ENCODE results near the gene STX8. TPM values are rescaled to one million over a fixed set of nuclear protein-coding genes. Genes with fewer than 3 reads are reported as not detected.

STX8 gene
- total RNA-seq, 1 experiment from 2014 or later = 38.8 TPM

DNA sequence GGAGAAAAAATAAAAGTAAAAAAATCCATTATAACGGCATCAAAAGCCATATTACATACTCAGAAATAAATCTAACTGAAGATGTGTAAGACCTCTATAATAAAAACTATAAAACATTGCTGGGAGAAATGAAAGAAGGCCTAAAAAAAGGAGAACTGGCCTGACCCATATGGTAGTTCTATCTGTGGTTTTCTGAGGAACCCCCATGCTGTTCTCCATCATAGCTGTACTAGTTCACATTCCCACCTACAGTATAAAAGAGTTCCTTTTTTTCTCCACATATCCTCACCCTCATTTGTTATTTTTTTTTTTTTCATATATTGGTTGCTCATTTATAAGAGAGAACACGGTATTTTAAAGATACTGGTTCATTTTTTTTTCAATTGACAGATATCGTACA is 191.8 kb downstream of the STX8 start:
- CTCF ChIA-PET = no interaction called here
- intact Hi-C loops (cut with micrococcal nuclease) = no loop called here
- Histone ChIP-seq H3K4me2 (ENCODE audit: low read length) (no peak overlapping the region), H3K9me3 (ENCODE audit: control insufficient read depth in 1 of 2, insufficient read depth in 1 of 2, low read depth in 1 of 2, low read length in 2 of 2) (no peaks in the 10 kb centered on the region), H3K27ac (ENCODE audit: low read depth, low read length) (no peak overlapping the region), H3K9ac (ENCODE audit: low read length) (no peak overlapping the region), H3K4me1 (ENCODE audit: control insufficient read depth in 1 of 2, insufficient read depth in 2 of 2, low read length in 2 of 2) (no peaks in the 10 kb centered on the region), H3K9me2 (ENCODE audit: insufficient read depth) (no peaks in the 10 kb centered on the region), H3K27me3 (ENCODE audit: insufficient read depth, low read length) (no peaks in the 10 kb centered on the region), H2AFZ (ENCODE audit: low read depth, low read length, poor library complexity, severe bottlenecking) (no peak overlapping the region), H4K20me1 (ENCODE audit: insufficient read depth) (no peaks in the 10 kb centered on the region), H3K4me3 (replicated peaks in 1 of 2; ENCODE audit: low read depth in 1 of 2, low read length in 2 of 2) (no peak overlapping the region), H3K36me3 (ENCODE audit: control insufficient read depth in 1 of 2, insufficient read depth in 2 of 2, low read length in 2 of 2) (no peaks in the 10 kb centered on the region), H3K79me2 (ENCODE audit: insufficient read depth, low read length) (no peaks in the 10 kb centered on the region)
- TF ChIP-seq POLR2AphosphoS5 (IDR thresholded peaks at IDR 0.05; ENCODE audit: low read depth, low read length) (no peak), CEBPB (IDR thresholded peaks at IDR 0.05; ENCODE audit: low read depth) (no peak), ELF1 (IDR thresholded peaks at IDR 0.05; ENCODE audit: borderline replicate concordance, low read depth) (no peak), RAD21 (IDR thresholded peaks at IDR 0.05; ENCODE audit: low read depth) (no peak), YY1 (IDR thresholded peaks at IDR 0.05; ENCODE audit: extremely low read depth, insufficient replicate concordance, low read depth, low read length) (no peak), SRF (IDR thresholded peaks at IDR 0.05; ENCODE audit: low read depth) (no peak), FOSL1 (IDR thresholded peaks at IDR 0.05; ENCODE audit: low read depth) (no peak), EGR1 (IDR thresholded peaks at IDR 0.05; ENCODE audit: low read depth) (no peak), ZFX (IDR thresholded peaks at IDR 0.05) (no peak), SP1 (IDR thresholded peaks at IDR 0.05; ENCODE audit: low read depth) (no peak)
- TF ChIP-seq, protein P1, sequence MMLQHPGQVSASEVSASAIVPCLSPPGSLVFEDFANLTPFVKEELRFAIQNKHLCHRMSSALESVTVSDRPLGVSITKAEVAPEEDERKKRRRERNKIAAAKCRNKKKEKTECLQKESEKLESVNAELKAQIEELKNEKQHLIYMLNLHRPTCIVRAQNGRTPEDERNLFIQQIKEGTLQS (IDR thresholded peaks at IDR 0.05) = no peak
- TF ChIP-seq, protein P2, sequence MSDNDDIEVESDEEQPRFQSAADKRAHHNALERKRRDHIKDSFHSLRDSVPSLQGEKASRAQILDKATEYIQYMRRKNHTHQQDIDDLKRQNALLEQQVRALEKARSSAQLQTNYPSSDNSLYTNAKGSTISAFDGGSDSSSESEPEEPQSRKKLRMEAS (IDR thresholded peaks at IDR 0.05) = no peak
- TF ChIP-seq, protein P3, sequence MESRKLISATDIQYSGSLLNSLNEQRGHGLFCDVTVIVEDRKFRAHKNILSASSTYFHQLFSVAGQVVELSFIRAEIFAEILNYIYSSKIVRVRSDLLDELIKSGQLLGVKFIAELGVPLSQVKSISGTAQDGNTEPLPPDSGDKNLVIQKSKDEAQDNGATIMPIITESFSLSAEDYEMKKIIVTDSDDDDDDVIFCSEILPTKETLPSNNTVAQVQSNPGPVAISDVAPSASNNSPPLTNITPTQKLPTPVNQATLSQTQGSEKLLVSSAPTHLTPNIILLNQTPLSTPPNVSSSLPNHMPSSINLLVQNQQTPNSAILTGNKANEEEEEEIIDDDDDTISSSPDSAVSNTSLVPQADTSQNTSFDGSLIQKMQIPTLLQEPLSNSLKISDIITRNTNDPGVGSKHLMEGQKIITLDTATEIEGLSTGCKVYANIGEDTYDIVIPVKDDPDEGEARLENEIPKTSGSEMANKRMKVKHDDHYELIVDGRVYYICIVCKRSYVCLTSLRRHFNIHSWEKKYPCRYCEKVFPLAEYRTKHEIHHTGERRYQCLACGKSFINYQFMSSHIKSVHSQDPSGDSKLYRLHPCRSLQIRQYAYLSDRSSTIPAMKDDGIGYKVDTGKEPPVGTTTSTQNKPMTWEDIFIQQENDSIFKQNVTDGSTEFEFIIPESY (IDR thresholded peaks at IDR 0.05; ENCODE audit: extremely low read depth, insufficient replicate concordance, low read length) = no peak
- DNase-seq (ENCODE audit: low read depth, low spot score) = no peak
- RAD21 ChIA-PET (ENCODE audit: low non-redundant PET in 1 of 2, low total read pairs in 2 of 2, uncharacterized antibody in 2 of 2, unreplicated experiment in 2 of 2) = no interaction called here
- ATAC-seq = no peak
- POLR2A ChIA-PET = no interaction called here
- BruUV-seq (replicated peaks) = no TSS peak
